Upper lobe of left lung (tissue), 4 donors: ENCODE results near the gene AMER3.

ENCODE experiments used
- EP300 ChIP-seq, 4 donors: sonication (generic); formaldehyde crosslinking; IDR thresholded peaks; one replicate each; pipeline ENCODE4 v1.5.1; 2017; ENCODE audit warnings: antibody characterized with exemption in 4 of 4, control low read depth in 2 of 4
- POLR2A ChIP-seq, 4 donors: fragments of 450-650 bp; IDR thresholded peaks; one replicate each; pipeline ENCODE4 v1.5.1; 2016 to 2017; ENCODE audit warnings: antibody characterized with exemption in 4 of 4, mild to moderate bottlenecking in 2 of 4

DNA sequence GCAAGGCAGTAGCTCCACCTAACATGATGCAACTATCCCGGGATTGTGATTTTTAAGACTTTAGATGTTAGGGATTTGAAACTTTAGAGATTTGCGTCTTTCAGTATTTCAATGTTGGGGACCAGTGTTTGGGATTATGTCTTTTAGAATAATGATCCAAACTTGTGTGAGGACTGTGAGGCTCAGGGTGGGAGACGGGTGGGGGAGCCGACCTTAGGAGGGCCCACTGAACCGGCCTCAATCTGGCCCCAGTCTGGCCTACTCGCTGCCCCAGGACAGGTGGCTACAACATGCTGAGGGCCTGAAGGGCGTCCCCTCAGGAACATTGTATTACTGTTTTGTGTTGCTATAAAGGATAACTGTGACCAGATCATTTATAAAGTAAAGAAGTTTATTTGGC lies 10.7 kb downstream of the AMER3 start:
- TF ChIP-seq EP300 (IDR thresholded peaks at IDR 0.05) (no peak), POLR2A (IDR thresholded peaks at IDR 0.05) (no peak)
